Measurements from ENCODE around the gene FOXK1.

DNA sequence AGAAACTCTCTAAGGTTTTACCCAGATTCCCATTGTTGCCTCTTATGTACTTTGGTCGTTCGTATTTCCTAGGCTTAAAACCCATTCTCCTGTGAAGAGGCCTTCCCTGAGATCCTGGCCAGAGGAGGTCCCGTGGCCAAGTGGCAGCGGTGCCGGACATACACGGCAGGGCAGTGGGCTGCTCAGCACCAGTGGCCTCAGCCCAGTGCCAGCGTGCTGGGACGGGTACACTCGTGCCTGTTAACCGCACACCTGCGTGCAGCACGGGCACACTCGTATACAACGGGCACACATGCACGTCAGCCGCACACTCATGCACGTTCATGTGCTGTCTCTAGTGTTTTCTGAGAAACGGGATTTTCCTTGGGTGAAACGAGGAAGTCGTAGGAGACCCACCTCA lies 40.2 kb downstream of the FOXK1 start:
- TF ChIP-seq SP1 (IDR thresholded peaks at IDR 0.05) (no peak), ARNT (IDR thresholded peaks at IDR 0.05) (no peak), L3MBTL2 (conservative IDR thresholded peaks at IDR 0.05) (no peak), FOXM1 (IDR thresholded peaks at IDR 0.05; ENCODE audit: borderline replicate concordance) (no peak)

Data from HEK293T (cell line).